Endodermal cell (in vitro differentiated cells): ENCODE measurements around the gene OR6B2. TPM values are rescaled to one million over a fixed set of nuclear protein-coding genes. Genes with fewer than 3 reads are reported as not detected.

Experiments
- DNase-seq: peaks from one replicate; pipeline ENCODE4 v3.0.0-alpha.2; 2017
- H3K27ac ChIP-seq: 2 replicates; pipeline ENCODE4 v1.5.1; 2013; ENCODE audit warnings: mild to moderate bottlenecking, low read depth, low read length, moderate library complexity
- H3K27me3 ChIP-seq: 2 replicates; pipeline ENCODE4 v1.6.1; 2013; ENCODE audit warnings: mild to moderate bottlenecking, low read length, moderate library complexity; ENCODE audit not compliant: insufficient read depth, control insufficient read depth, poor library complexity, severe bottlenecking
- H3K36me3 ChIP-seq: 2 replicates; pipeline ENCODE4 v1.7.0; 2013; ENCODE audit warnings: mild to moderate bottlenecking, low read length, moderate library complexity; ENCODE audit not compliant: control insufficient read depth, insufficient read depth
- H3K4me1 ChIP-seq: one replicate; pipeline ENCODE4 v1.7.0; 2013; ENCODE audit warnings: low read length; ENCODE audit not compliant: control insufficient read depth, insufficient read depth
- H3K4me3 ChIP-seq: 2 replicates; pipeline ENCODE4 v1.5.1; 2013; ENCODE audit warnings: mild to moderate bottlenecking, low read length, moderate library complexity
- H3K9ac ChIP-seq: 2 replicates; pipeline ENCODE4 v1.6.1; 2013; ENCODE audit warnings: mild to moderate bottlenecking, low read length, moderate library complexity; ENCODE audit not compliant: poor library complexity, severe bottlenecking; ENCODE audit errors: extremely low read depth
- H3K9me3 ChIP-seq: 2 replicates; pipeline ENCODE4 v1.6.1; 2013; ENCODE audit warnings: mild to moderate bottlenecking, low read length, moderate library complexity; ENCODE audit not compliant: control insufficient read depth
- H3K27ac Mint-ChIP-seq: 2 replicates; pipeline ENCODE4 v1.8.0; 2020; ENCODE audit warnings: mixed read lengths
- H3K27me3 Mint-ChIP-seq: 2 replicates; pipeline ENCODE4 v1.8.0; 2021; ENCODE audit warnings: mild to moderate bottlenecking, mixed read lengths; ENCODE audit not compliant: insufficient read depth
- H3K36me3 Mint-ChIP-seq: 2 replicates; pipeline ENCODE4 v1.8.0; 2020; ENCODE audit warnings: low read depth, mixed read lengths
- H3K4me1 Mint-ChIP-seq: 2 replicates; pipeline ENCODE4 v1.8.0; 2020; ENCODE audit warnings: mixed read lengths
- H3K4me3 Mint-ChIP-seq: 2 replicates; pipeline ENCODE4 v1.8.0; 2020; ENCODE audit warnings: mild to moderate bottlenecking, moderate library complexity, mixed read lengths
- H3K9me3 Mint-ChIP-seq: 2 replicates; pipeline ENCODE4 v1.8.0; 2020; ENCODE audit warnings: mild to moderate bottlenecking, mixed read lengths
- WGBS, 2 experiments: methylation state at CpG; one replicate each; pipeline versions ENCODE4 v1.1.5 to v1.1.7; 2013; ENCODE audit warnings: missing lambda C conversion rate in 2 of 2, mixed read lengths in 1 of 2; ENCODE audit not compliant: insufficient coverage in 1 of 2, insufficient read length in 1 of 2; 5-methylcytosine and 5-hydroxymethylcytosine counted together
- total RNA-seq, 2 donors: library from RNA; stranded (reverse); fragmentation: NEBNext Ultra II Directional in 1 of 2; extraction: Animal tissue kit (Norgen Biotek cat#: 25700) in 1 of 2; gene quantifications; 2 replicates in 1 of 2; 3 replicates in 1 of 2; pipeline ENCODE4 v1.2.1, GENCODE V29; 2021
- TF ChIP-seq, protein P1 (sequence below): fragments of 200-600 bp; sonication (generic); conservative IDR thresholded peaks from 2 replicates; pipeline ENCODE4 v1.5.0; 2021; ENCODE audit warnings: antibody characterized with exemption, mild to moderate bottlenecking

The OR6B2 gene
- total RNA-seq, 2 donors from 2014 or later, result not detected

- Histone ChIP-seq H3K9me3 (no peaks in the 10 kb centered on the region), H3K4me1 (no peaks in the 10 kb centered on the region), H3K27me3 (no peaks in the 10 kb centered on the region), H3K9ac (no peak overlapping the region), H3K36me3 (peaks cover 37% of the 10 kb centered on the region), H3K4me3 (no peak overlapping the region), H3K27ac (no peak overlapping the region)
- no peaks in the 10 kb centered on the region for H3K9me3 Mint-ChIP-seq
- H3K36me3 Mint-ChIP-seq, result peaks cover 54% of the 10 kb centered on the region
- H3K27me3 Mint-ChIP-seq, result no peaks in the 10 kb centered on the region
- DNase-seq, result no peak
- no peaks in the 10 kb centered on the region for H3K4me1 Mint-ChIP-seq
- no peak overlapping the region for H3K4me3 Mint-ChIP-seq
- TF ChIP-seq, protein P1, sequence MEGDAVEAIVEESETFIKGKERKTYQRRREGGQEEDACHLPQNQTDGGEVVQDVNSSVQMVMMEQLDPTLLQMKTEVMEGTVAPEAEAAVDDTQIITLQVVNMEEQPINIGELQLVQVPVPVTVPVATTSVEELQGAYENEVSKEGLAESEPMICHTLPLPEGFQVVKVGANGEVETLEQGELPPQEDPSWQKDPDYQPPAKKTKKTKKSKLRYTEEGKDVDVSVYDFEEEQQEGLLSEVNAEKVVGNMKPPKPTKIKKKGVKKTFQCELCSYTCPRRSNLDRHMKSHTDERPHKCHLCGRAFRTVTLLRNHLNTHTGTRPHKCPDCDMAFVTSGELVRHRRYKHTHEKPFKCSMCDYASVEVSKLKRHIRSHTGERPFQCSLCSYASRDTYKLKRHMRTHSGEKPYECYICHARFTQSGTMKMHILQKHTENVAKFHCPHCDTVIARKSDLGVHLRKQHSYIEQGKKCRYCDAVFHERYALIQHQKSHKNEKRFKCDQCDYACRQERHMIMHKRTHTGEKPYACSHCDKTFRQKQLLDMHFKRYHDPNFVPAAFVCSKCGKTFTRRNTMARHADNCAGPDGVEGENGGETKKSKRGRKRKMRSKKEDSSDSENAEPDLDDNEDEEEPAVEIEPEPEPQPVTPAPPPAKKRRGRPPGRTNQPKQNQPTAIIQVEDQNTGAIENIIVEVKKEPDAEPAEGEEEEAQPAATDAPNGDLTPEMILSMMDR, result no peak
- WGBS, 2 experiments, result 94 to 96% methylated on average over 6 of the region's 6 CpGs
- no peak overlapping the region for H3K27ac Mint-ChIP-seq
Observed at GRCh38 chr2:239994086-239994485, 36.1 kb downstream of the OR6B2 start.

DNA sequence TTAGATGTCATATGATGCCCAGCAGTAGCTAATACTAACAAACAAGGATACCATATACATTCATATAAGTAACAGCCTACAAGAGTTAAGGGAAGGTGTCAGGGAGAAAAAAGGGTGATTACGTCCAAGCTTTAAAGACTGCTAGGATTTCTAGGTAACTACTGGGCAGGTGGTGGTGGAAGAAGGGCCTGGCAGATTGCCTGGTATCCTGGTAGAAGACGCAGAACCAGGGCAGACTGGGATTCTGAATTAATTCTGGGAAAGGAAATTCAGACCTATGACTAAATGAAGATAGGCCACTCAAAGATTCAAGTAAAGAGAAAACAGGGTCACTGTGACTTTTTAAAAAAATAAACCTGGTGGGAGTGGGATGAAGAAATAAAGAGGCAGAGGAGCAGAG lies 36.9 kb downstream of the OR6B2 start:
- H3K4me1 Mint-ChIP-seq, result no peaks in the 10 kb centered on the region
- peaks cover 43% of the 10 kb centered on the region for H3K36me3 ChIP-seq
- H3K4me3 Mint-ChIP-seq, result no peak overlapping the region
- 95 to 100% methylated on average over 1 to 2 of the region's 2 CpGs for WGBS, 2 experiments
- no peak overlapping the region for H3K4me3 ChIP-seq
- no peaks in the 10 kb centered on the region for H3K9me3 Mint-ChIP-seq
- no peak overlapping the region for H3K9ac ChIP-seq
- H3K27ac ChIP-seq, result no peak overlapping the region
- H3K27me3 Mint-ChIP-seq, result no peaks in the 10 kb centered on the region
- H3K27me3 ChIP-seq, result no peaks in the 10 kb centered on the region
- H3K9me3 ChIP-seq, result no peaks in the 10 kb centered on the region
- DNase-seq, result no peak
- H3K36me3 Mint-ChIP-seq, result peaks cover 59% of the 10 kb centered on the region
- TF ChIP-seq, protein P1, result no peak
- no peaks in the 10 kb centered on the region for H3K4me1 ChIP-seq
- no peak overlapping the region for H3K27ac Mint-ChIP-seq

DNA sequence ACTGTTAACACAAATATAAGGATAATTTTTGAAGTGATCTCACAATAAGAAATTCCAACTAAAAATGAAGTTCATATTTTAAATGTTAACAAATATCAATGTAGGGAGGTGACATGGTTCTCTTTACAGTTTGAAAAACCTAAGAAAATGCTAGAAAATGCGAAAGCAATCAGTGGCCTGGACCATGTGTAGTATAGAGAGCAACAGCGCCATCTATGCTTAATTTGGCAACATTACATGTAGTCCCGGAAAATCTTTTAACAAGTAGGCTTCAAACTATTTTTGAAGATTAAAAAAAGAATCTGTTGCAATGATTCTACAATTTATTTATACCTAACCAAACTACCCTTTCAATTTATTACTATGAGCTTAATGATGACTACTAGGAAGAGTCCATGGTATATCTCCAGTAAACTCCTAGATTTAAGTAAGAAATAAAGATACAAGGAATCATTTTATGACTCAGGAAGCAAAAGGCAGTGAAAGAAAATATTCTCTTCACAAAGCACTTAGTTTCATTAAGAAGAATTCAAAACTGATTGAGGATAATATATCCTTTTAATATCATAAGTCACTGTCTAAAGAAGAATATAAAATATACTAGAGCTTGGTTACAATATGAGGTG lies 38.4 kb downstream of the OR6B2 start:
- DNase-seq, result no peak
- H3K36me3 Mint-ChIP-seq, result peaks cover 67% of the 10 kb centered on the region
- H3K4me3 ChIP-seq, result no peak overlapping the region
- H3K4me3 Mint-ChIP-seq, result no peak overlapping the region
- H3K27ac ChIP-seq, result no peak overlapping the region
- H3K36me3 ChIP-seq, result peaks cover 45% of the 10 kb centered on the region
- H3K27me3 Mint-ChIP-seq, result no peaks in the 10 kb centered on the region
- no peaks in the 10 kb centered on the region for H3K27me3 ChIP-seq
- peaks cover 2% of the 10 kb centered on the region for H3K9me3 ChIP-seq
- H3K4me1 ChIP-seq, result no peaks in the 10 kb centered on the region
- TF ChIP-seq, protein P1, result peak; percentile 93
- H3K27ac Mint-ChIP-seq, result no peak overlapping the region
- no peaks in the 10 kb centered on the region for H3K4me1 Mint-ChIP-seq
- no peak overlapping the region for H3K9ac ChIP-seq
- no peaks in the 10 kb centered on the region for H3K9me3 Mint-ChIP-seq
- 16 to 29% methylated on average over 3 of the region's 3 CpGs for WGBS, 2 experiments
